GM12865 (cell line): ENCODE data around the gene COX6A2.

Experiments used
- DNase-seq: peaks from one replicate; pipeline ENCODE4 v3.0.0; 2010; ENCODE audit warnings: low read depth
- H3K4me3 ChIP-seq: 2 replicates; pipeline ENCODE4 v1.5.1; 2011; ENCODE audit warnings: mild to moderate bottlenecking, low read depth, low read length, control low read depth
- TF ChIP-seq, protein P1 (sequence below): IDR thresholded peaks from 2 replicates; pipeline ENCODE4 v1.5.1; 2011; ENCODE audit warnings: low read length, control low read depth, low read depth, inconsistent platforms; ENCODE audit not compliant: insufficient read depth; ENCODE audit errors: missing control alignments

Gene COX6A2

DNA sequence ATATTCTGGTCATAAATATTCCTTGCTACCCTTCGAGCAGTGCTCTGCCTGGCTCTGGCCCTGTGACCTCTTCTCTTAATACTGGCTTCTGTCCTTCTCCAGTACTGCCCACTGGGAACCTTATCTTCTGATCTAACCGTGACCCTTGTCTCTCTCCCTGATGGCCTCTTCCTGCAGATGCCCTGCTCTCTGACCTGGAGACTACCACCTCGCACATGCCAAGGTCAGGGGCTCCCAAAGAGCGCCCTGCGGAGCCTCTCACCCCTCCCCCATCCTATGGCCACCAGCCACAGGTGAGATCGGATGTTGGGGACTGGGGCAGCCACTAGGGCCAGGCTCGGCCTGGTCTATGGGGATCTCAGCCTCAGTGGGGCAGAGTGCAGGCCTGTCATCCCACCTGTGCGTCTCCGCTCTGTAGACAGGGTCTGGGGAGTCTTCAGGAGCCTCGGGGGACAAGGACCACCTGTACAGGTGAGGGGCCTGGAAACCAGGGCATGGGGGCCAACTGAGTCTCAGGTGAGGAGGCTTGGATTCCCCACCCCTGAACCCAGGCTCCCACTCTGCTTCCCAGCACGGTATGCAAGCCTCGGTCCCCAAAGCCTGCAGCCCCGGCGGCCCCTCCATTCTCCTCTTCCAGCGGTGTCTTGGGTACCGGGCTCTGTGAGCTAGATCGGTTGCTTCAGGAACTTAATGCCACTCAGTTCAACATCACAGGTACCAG lies 45.3 kb upstream of the COX6A2 start:
- TF ChIP-seq, protein P1, sequence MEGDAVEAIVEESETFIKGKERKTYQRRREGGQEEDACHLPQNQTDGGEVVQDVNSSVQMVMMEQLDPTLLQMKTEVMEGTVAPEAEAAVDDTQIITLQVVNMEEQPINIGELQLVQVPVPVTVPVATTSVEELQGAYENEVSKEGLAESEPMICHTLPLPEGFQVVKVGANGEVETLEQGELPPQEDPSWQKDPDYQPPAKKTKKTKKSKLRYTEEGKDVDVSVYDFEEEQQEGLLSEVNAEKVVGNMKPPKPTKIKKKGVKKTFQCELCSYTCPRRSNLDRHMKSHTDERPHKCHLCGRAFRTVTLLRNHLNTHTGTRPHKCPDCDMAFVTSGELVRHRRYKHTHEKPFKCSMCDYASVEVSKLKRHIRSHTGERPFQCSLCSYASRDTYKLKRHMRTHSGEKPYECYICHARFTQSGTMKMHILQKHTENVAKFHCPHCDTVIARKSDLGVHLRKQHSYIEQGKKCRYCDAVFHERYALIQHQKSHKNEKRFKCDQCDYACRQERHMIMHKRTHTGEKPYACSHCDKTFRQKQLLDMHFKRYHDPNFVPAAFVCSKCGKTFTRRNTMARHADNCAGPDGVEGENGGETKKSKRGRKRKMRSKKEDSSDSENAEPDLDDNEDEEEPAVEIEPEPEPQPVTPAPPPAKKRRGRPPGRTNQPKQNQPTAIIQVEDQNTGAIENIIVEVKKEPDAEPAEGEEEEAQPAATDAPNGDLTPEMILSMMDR = no peak
- H3K4me3 ChIP-seq = no peak overlapping the region
- no peak for DNase-seq

DNA sequence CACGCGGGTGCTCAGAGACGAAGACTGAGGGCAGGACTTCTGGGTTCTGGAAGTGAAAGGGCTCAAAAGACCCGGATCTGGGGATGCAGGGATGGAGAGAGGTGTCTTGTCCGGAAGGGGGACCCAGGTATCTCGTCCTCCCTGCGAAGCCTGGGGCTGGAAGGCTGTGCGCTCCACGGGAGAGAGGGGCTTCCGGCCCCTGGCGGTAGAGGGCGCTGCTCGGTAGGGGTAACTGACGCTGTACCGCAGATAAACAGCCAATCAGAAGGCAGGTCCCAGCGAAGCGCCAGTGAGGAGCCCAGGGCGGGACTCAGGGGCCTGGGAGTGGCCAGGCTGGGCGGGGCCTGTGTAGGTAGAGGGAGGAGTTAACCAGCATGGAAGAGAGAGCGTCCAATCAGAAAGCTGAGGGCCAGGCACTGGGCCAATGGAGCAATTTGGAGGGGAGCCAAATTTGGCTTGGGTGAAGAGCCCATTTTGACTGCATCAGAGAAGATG lies 44.6 kb upstream of the COX6A2 start:
- H3K4me3 ChIP-seq = no peak overlapping the region
- DNase-seq = no peak
- TF ChIP-seq, protein P1 = peak; percentile 6

DNA sequence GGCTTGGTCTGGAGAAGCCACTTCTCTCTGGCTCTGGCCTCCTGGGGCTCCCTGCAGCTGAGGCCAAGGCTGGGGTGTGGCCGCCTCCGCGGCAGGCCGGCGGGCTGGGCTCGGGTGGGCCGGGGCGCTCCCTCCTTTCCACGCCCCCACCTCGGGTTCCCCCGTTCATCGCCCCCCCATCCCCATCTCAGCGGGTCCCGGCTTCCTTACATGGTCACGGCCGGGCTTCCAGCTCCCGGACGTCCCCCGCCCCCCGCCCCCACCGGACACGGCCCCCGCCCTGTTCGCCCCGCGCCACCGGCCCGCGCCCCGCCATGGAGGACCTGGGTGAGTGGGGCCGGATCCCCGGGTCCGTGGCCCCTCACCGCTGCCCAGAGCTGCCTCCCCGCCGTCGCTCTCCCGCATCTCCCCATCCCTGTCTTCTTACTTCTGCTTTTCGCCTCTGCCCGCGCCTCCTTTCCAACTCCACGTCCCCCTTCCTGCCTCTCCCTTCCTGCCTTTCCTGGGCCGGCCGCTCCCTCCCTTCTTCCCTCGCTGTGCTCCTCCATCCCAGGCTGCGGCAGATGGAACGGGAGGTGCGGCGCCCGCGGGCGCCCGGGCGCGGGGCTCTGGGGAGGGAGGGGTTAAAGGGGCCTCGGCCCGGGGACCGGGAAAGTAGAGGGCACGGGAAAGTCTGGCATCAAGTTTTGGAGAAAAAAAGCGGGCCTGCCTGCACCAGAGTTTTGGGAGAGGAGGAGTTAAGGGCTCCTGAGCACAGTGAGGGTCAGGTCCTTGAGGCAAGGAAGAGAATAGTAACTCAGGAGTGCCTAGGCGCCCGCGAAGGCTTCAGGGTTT lies 43.9 kb upstream of the COX6A2 start, which contains the start of gene TGFB1I1:
TGFB1I1 (plus strand) TSS at position 278 of the 834 bp plus-strand sequence; CDS start at position 315, 37 bp downstream.
- no peak for DNase-seq
- H3K4me3 ChIP-seq = no peak within 1 kb of the TSS
- TF ChIP-seq, protein P1 = no peak

DNA sequence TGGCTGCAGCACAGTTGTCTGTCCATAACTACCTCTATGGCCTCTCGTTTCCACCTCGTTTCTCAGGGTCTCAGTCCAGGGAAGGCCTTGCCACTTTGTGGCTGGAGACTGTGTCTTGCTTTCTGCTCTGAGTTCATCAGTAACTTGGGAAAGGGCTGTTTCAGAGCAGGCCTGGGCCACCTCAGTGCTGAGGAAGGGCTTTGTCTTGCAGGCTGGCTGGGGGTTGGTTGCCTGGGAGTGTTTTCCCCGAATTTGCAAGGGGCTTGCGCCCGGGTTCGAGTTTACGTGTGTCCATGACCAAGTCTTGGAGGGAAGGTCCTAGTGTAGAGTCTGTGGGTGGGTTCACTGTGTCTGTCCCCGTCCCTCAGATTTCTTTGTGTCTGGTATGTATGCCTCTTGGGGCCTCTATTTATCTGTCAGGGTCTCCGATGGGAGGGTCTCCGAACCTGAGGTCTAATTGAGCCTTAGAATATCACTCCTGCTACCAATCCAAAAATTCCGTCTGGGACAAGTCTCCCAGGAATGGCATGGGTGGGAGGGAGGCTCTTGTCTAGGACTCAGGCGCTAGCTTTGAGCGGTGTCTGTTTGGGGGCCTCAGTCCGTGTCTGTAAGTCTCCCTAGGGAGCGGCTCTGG lies 43.2 kb upstream of the COX6A2 start:
- no peak overlapping the region for H3K4me3 ChIP-seq
- TF ChIP-seq, protein P1 = no peak
- DNase-seq = no peak

DNA sequence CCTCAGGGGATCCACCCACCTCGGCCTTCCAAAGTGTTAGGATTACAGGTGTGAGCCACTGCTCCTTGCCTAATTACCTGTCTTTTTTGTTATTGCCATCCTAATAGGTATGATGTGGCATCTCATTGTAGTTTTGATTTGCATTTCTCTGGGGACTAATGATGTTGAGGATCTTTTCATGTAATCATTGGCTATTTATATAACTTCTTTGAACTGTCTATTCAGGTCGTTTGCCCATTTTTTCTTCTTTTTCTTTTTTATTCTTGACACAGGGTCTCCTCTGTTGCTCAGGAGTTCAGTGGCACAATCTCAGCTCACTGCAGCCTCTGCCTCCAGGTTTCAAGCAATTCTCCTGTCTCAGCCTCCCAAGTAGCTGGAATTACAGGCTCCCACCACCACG lies 42.5 kb upstream of the COX6A2 start:
- no peak overlapping the region for H3K4me3 ChIP-seq
- DNase-seq = no peak
- TF ChIP-seq, protein P1 = no peak

DNA sequence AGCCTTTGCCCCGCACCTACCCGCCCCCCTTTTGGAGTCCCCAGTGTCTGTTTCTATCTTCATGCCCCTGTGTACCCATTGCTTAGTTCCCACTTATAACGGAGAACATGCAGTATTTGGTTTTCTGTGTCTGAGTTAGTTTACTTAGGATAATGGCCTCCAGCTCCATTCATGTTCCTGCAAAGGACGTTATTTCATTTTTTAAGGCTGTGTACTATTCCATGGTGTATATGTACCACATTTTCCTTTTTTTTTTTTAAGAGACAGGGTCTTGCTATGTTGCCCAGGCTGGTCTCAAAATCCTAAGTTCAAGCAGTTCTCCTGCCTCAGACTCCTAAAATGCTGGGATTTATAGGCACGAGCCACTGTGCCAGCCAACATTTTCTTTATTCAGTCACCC lies 39.7 kb upstream of the COX6A2 start:
- DNase-seq = no peak
- H3K4me3 ChIP-seq = no peak overlapping the region
- TF ChIP-seq, protein P1 = no peak
